NK-92 (cell line): Measurements from ENCODE around the gene CDH4.
"Not testable (repeated sequence)": the region's sequence is repeated elsewhere in the genome, so short reads cannot be mapped to it uniquely, and the experiment has no call there.

Source experiments
- DNase-seq: peaks from one replicate; lab custom pipeline; 2025; ENCODE audit not compliant: unreplicated experiment; lab: John Stamatoyannopoulos, UW

CDH4 gene

DNA sequence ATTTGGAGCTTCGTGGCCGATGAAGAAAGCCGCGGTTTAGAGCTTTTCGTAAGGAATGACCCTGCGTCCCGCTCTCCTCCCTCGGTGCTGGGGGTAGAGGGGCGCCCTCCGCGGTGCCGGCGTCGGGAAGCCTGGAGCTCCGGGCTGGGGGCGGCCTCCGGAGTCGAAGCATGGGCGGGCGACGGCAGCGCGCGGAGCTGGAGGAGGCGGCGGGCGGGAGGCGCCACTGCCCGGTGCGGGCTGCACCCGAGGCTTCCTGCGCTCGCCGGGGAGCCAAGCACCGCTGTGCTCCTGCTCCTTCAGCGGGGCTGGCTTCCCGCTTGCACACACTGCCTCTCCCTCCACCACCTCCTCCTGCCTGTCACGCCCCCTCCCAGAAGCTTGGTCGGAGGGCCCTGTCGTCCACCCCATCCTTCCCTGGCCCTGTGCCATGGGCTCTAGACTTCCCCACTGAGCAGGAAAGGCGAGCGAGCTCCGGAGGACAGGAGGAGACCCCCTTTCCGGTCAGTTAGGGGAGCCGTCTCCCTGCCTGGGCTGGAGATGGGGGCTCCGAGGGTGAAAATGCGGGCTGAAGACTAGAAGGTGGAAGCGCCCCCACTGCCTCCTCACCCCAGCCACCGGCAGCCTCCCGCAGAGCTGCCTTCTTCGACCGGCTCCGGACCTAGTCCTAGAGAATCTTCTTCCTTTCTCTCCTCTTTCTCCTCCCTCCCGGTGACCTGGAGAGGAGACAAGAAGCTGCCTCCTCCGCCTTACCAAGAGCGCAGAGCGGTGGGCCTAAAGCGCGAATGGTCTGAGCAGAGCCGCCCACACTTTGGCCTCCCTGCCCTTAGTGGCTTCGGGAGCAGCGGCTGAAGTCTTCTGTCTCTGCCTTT is 1.8 kb downstream of the CDH4 start:
- no peak for DNase-seq

DNA sequence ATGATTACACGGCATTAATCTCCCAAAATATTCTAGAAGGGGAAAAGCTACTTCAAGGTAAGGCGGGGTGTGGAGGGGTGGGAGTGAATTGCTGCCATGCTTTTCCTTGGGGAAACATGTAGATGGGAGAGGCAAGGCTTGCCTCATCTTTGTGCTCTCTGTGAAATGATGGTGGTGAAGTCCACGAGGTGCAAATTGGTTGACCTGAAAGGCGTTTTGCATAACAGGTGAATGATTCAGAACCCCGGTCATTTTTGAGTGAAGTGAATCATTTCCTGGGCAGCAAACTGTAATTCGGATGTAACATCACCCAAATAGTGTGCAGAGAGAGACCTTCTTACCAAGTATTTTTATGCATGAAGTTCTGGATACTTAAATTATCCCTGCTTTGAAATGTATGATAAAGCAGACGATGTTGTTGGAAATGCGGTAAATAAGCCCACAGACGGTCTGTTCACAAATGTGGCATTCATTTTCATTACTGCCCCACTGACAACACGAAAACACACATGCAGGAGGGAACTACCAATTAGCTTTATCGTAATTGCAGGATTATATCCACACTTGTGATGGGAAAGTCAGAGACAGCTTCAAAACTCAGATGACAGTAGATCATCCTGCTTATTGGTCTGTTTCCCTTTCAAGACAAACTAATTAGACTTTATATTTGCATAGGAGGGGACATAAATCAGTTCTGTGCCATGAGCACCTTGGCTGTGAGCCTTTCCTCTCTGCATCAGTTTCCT is 3.0 kb downstream of the CDH4 start:
- DNase-seq = no peak

DNA sequence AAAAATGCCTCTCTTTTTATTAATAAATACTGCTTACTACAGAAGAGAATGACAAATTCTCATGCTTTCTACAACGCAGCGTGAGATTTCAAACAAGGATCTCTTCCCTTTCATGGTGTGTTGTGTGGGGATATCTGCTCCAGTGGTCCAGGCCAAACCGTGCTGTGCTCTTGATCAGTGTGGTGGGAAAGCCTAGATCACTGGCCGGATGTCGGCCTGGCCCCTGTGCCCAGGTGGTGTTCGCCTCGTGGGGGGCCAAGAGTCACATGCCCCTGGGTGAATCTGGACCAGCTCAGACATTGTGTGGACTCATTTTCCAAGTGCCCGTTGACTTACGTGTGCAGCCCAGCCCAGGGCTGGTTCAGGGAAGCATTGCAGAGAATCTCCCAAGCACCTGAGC is 4.3 kb downstream of the CDH4 start:
- no peak for DNase-seq

DNA sequence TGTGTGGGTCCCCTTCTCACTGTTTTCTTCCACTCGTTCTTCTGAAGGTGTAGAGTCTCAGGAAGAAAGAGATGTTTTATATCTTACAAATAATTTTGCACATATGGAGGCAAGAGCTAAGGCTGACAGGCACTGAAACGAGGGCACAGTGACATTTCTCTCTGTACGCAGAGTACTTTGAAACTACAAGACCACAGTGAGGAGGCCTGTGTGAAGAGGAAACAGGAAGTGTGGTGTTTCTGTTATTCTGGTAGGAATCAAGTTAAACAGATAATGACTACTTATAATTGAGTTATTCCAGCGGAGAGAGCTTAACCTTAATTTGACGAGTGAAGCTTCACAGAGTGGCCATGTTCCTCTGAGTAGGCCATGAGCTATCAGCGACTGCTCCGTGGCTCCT is 4.8 kb downstream of the CDH4 start:
- DNase-seq = no peak

DNA sequence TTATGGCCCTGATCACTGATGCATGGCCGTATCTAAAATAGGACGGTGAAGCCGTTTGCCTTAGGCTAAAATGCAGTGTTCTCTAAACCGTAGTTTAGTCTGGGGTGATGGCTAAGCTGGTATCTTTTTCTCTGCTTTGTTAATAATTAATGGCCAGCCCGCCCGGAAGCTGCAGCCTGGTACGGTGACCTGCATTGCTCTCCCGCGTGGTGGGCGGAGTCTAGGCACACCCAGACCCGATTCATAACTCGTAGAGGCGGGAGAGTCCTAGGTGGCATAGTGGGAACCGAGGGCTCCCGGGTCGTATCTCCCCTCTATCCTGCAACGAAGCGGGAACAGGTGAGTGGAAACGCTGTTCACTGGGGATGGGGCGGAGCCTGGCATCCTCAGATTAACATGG is 5.5 kb downstream of the CDH4 start:
- no peak for DNase-seq

DNA sequence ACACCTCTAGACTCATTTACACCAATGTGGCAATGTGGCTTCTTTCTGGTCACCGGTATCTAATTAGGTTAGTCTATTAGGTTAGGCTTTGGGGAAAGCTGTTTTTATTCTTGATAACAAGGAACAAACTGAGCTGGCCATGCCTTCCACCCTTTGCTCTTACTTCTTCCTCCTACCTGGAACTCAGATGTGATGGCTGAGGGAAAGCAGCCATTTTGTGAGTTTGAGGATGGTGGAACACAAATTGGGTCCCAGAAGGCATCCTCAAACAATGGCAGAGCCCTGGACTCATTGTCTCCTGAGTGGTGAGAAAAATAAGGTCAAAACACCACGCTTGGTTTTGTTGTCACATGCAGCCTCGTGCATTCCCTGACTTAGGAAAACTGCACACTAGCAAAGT is 7.7 kb downstream of the CDH4 start:
- no peak for DNase-seq

DNA sequence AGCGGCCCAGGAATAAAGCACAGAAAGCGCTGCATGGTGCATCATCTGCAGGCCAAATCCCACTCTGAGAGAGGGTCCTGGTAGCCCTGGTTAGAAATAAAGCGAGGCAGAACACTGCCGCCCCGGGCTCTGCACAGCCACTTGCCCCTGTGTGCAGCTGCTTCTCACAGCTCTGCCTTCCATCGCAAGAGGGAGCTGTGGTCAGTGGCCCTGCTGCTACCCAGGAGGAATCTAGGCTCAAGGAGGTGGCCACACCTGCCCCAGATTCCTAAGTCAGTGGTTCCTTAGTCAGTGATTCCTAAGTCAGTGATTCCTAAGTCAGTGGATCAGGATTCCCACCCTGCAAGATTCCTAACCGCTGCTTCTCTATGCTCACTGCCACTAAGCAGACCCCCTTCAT is 8.8 kb downstream of the CDH4 start:
- DNase-seq = no peak

DNA sequence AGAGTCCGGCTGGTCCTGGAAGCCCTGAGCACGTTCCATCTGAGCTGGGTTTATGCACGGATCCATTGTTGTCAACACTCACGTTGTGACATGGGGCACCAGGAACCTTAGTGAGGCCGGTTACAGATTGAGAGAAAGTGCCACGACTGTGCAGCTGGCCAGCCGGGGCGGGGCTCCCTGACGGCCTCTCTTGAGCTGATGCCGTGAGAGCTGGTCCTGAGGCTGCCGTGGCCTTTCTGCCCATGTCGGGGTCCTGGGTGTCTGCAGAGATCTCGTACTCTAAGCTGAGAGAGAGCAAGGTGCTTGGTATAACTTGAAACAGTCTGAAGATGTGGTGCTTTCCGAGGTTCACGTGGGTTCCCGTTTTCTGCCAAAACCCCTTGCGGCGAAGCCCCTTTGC is 10.0 kb downstream of the CDH4 start:
- no peak for DNase-seq

DNA sequence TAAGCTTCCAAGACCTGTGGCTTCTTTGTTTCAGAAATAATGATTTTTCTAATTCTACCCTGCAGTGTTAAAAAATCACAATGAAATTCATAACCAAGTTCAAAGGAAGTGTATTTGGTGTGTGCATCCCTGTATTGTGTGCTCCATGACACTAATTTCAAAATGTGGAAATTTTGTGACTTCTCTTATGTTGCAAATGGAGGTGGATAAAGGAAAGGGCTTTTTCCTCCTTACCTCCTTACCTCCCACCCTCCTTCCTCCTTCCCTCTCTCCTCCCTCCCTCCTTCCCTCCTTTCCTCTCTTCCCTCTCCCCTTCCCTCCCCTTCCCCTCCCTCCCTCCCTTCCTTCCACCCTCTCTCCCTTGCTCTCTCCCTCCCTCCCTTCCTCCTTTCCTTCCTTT is 10.5 kb downstream of the CDH4 start:
- no peak for DNase-seq

DNA sequence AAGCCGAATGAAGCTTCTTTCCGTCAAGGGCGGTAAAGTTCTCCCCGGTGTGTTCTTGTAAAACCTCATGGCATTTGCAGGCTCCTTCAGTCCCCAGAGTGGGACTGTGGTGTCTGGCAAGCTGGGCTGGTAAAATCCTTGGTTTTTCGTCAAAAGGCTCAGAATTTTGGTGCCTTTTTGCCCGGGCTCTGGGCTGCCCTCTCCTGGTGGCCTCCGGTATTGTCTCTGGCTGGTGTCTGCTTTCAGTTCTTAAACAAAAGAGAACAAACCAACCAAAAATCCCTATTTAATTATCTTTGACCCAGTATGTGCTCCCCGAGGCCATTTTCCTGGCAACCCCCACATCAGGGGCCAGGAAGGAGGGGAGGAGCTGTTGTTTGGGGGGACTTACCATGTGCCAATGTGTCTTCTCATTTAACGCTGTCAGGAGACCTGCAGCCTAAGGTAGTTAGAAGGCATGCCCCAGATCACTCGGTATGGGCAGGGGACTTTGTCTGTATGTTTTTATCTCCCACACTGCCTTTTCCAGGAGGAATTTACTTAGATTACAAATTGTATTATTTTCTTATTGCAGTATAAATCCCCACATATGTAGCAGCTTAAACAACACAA is 11.1 kb downstream of the CDH4 start:
- DNase-seq = no peak

DNA sequence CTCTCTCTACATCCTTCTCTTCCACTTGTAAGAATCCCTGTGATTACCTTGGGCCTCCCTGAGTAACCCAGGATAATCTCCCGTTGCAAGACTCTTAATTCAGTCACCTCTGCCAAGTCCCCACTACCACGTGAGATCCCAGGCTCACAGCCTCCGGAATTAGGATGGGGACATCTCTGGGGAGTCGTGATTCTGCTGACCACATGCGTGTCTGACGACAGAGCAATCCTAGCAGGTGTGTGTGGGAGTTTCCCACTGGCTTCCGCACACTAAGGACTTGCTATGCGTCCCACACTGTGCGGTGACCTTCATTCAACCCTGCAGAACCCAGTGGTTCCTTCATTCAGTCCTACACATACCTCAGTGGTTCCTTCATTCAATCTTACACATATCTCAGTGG is 11.9 kb downstream of the CDH4 start:
- no peak for DNase-seq

DNA sequence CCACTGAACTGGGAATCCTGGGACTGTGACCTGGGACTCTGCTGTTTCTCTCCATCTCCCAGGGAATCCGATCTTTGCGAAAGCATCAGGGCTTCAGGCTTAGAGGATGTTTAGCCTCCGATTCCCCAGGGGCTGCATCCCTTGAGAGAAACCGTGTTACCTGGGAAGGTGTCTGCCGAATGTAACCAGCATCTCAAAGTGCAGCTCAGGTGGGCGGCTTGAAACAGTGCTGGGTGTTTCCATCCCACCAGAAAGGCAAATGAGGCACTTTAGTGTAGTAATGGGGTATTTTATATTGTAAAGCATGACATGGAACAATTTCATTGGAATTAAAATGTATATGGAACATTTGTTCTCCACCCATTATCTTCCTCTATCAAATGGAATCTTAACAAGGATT is 15.2 kb downstream of the CDH4 start:
- DNase-seq = no peak

DNA sequence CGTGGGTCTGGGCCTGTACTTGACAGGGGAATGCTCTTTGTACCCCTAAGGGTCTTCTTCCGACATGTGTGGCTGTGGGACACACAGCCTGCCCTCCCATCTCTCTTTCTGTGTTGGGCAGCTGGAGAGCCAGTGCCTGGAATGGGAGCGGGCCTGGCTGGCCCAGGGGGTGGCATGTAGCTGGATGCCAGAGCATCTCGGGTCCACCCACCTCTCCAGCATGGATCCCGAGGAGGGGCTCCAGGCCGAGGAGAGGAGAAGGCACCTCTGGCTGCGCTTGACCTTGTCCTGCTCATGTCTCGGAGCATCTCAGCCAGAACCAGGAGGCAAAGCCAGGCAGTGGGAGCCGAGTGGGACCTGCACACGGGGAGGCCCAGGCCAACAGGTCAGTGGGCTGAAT is 16.0 kb downstream of the CDH4 start:
- no peak for DNase-seq

DNA sequence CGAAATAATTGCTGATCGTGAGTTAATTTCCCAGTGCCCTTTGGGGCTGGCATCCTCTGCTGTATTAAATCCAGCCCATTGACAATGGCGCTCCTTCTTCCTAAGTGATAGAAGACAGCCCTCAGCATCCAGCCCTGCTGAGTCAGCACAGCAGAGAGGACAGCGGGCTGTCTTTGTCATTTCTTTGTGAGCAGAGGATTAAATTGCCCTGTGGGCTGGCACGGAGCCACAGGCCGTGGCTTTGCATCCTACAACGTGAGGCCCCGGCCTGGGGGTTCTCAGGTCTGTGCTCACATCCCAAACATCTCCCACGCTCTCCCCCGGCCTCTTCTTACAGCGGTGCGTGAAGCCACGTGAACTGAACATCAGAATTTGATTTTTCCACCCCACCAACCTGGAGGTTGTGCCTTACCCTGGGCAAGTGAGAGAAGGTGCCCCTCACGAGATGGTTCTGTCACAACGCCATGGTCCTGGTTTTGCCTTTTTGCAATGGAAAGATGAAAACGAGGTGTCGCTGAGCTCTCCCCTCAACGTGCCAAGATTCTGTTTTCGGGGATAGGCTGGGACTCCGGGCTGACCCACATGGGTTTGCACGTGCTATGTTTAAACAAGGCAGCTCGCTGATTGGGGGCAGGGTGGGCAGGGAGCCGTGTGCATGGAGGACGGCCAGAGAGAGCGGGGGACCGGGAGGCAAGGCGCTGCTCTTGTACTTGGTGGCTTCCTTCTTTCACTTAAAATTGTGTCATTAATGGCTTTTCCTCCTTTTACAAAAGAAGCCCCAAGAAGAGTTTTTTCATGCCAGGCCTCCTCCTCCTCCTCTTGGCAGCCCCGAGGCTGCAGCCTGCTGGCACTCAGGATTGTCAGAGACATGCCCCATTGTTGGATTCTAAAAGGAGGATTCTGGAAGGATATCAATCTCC is 19.5 kb downstream of the CDH4 start:
- DNase-seq = no peak

DNA sequence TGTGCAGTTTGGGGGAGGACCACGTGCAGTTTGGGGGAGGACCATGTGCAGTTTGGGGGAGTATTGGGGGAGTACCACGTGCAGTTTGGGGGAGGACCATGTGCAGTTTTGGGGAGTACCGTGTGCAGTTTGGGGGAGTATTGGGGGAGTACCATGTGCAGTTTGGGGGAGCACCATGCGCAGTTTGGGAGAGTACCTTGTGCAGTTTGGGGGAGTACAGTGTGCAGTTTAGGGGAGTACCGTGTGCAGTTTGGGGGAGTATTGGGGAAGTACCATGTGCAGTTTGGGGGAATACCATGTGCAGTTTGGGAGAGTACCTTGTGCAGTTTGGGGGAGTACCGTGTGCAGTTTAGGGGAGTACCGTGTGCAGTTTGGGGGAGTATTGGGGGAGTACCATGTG is 21.0 kb downstream of the CDH4 start:
- not testable (repeated sequence) for DNase-seq

DNA sequence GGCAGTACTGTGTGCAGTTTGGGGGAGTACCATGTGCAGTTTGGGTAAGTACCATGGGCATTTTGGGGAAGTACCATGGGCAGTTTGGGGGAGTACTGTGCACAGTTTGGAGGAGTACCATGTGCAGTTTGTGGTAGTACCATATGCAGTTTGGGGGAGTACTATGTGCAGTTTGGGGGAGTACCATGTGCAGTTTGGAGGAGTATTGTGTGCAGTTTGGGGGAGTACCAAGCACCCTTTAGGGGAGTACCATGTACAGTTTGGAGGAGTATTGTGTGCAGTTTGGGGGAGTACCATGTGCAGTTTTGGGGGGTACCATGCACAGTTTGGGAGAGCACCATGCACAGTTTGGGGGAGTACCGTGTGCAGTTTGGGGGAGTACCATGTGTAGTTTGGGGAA is 21.6 kb downstream of the CDH4 start:
- DNase-seq = not testable (repeated sequence)

DNA sequence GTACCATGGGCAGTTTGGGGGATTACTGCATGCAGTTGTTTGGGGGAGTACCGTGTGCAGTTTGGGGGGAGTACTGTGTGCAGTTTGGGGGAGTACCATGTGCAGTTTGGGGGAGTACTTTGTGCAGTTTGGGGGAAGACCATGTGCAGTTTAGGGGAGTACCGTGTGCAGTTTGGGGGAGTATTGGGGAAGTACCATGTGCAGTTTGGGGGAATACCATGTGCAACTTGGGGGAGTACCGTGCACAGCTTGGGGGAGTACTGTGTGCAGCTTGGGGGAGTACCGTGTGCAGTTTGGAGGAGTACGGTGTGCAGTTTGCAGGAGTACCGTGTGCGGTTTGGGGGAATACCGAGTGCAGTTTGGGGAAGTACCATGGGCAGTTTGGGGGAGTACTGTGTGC is 22.3 kb downstream of the CDH4 start:
- no peak for DNase-seq

DNA sequence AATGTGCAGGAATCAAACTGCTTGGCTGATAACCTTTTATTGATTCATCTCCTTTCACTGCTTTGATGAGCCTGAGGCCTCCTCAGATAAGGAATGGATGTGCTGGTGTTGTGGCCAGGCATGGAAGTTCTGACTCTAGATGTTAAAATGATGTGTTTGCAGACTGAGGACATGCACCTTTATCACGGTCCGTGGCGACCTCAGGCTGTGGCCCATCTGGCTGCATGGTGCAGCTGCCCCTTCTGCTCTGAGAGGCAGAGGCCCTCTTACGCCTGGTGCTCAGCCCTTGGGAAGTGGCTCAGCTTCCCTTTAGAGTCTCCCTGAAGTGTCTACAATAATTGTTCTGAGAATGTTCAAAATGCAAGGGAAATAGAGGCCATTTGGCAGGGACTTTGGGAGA is 26.2 kb downstream of the CDH4 start:
- DNase-seq = no peak

DNA sequence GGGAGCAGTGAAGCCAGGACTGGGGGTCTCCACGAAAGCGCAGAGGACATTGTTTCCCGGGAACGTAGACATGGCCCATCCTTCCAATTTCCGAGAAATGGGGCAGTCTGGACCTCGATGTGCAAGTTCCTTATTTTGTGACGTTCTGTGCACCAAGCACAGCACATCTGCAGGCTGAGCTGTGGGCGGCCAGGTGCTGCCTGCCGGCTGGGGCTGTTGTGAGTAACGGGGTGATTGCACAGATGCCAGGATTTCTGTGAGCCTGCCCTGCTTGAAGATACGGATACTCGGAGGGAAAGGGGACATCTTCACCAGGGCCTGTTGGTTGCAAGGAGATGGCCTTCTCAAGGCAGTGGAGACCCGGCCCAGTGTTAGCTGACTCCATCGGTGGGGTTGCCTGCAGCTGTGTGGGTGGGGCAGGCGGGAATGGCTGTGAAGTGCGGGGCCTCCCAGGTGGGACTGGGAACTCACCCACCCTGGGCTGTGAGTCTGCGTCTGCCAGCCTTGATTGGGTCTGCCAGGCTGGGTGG is 27.6 kb downstream of the CDH4 start:
- DNase-seq = no peak

DNA sequence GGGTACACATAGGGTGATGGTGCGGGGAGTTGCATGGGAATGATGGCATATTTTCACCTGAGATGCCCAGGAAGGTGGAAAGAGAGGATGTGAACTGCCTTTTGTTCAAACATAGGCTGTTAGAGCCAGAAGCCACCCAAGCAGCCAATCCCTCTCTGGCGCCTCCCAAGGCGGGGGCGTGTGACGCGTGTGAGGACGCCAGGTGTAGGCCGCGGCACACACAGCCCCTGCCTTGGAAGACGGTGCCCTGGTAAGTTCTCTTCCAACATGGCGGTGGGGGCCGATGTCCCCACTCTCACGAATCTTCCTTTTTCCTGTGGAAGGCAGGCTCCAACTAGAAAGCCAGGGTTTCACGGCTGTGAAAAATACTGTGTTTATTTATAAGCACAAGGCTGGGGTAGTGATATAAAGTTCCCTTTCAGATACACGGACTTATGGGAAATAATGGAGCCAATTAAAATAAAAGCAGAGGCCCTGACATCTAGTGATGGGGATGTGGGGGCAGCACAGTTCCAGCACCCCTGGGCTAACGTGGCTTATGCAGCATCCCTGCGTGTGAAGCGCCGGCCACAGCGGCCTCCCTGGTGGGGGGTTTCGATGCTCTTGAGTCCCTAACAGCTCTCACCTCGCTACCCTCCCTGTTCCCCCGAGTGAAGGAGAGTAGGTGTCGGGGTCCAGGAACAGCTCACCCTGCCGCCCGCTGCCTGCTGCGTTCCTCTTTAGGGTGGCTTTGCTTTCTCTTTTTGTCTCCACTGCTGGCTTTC is 28.3 kb downstream of the CDH4 start:
- DNase-seq = no peak
